Pancreas (tissue), 10 donors: ENCODE measurements around the gene RCSD1. TPM values are rescaled to one million over a fixed set of nuclear protein-coding genes. Genes with fewer than 3 reads are reported as not detected.

Experiments
- ATAC-seq, 4 donors: fragments of 200-7000 bp; cut with Tn5 transposase; one replicate each; pipeline versions ENCODE4 v1.8.0 to v1.9.1; 2020; ENCODE audit warnings: mild to moderate bottlenecking in 4 of 4, moderate library complexity in 4 of 4
- DNase-seq, 6 donors: peaks; one replicate each; pipeline ENCODE4 v3.0.0-alpha.2; 2020
- FAIRE-seq: peaks from 2 replicates; lab custom pipeline; 2012; peaks lifted over from hg19 to GRCh38; lab: Jason Lieb, UNC
- H3K27ac ChIP-seq, 4 donors: fragments of 200-600 bp; sonication (generic); 1 replicate in 3 of 4; 2 replicates in 1 of 4; pipeline versions ENCODE4 v1.5.0 to v1.8.0; 2020
- H3K27me3 ChIP-seq, 4 donors: fragments of 200-600 bp; one replicate each; pipeline ENCODE4 v1.8.0; 2021
- H3K36me3 ChIP-seq, 3 donors: fragments of 200-600 bp; sonication (generic) in 1 of 3; one replicate each; pipeline versions ENCODE4 v1.5.0 to v1.8.0; 2020 to 2021
- H3K4me1 ChIP-seq, 3 donors: fragments of 200-600 bp; one replicate each; pipeline ENCODE4 v1.8.0; 2021
- H3K4me3 ChIP-seq, 4 donors: fragments of 200-600 bp; sonication (generic) in 2 of 4; one replicate each; pipeline versions ENCODE4 v1.5.0 to v1.8.0; 2020 to 2021
- H3K9me3 ChIP-seq, 4 donors: fragments of 200-600 bp; one replicate each; pipeline ENCODE4 v1.8.0; 2021
- CTCF ChIP-seq, 4 donors: fragments of 200-600 bp; sonication (generic) in 3 of 4; IDR thresholded peaks; one replicate each; pipeline versions ENCODE4 v1.5.0 to v1.8.0; 2021; ENCODE audit warnings: antibody characterized with exemption in 4 of 4
- WGBS, 2 donors: extraction: QIAGEN DNeasy Blood & Tissue Kit; methylation state at CpG; one replicate each; pipeline ENCODE4 v1.1.7; 2013; 5-methylcytosine and 5-hydroxymethylcytosine counted together
- intact Hi-C, 3 donors: fragments of 100-400 bp; cut with DNase I; formaldehyde crosslinking; loops; one replicate each; pipeline versions ENCODE4 v1.11.1 to v1.14.2; 2022
- polyA plus RNA-seq, 2 donors: library from polyadenylated mRNA; stranded (reverse); fragments of 200-250 nt; gene quantifications; one replicate each; pipeline ENCODE4 v1.2.3, GENCODE V29; 2013
- total RNA-seq, 6 donors: library from RNA; stranded (reverse); fragmentation: NEBNext Ultra II Directional in 4 of 6; extraction: Animal tissue kit (Norgen Biotek cat#: 25700) in 4 of 6; gene quantifications; one replicate each; pipeline versions ENCODE4 v1.2.1 to v1.2.4, GENCODE V29; 2021 to 2023
- donor health status: healthy with polysubstance abuse.
- donor health status: DM: no; HTN: no; CAD: no; lungs with moderate emphysema.
- donor health status: DM: no; HTN: no; CAD: no.
- donor health status: control.
- donor health status: control.
- donor health status: Bipolar disorder and iron deficiency.
- donor health status: DM: yes; HTN: yes; CAD: no.
- donor health status: DM: no; HTN: no; CAD: no.
- donor health status: DM: no; HTN: no; CAD: no.
- donor health status: DM: yes; HTN: yes; CAD: no.

Gene RCSD1
- total and polyA plus RNA-seq, 8 donors = 0.59 to 6.7 (median 1.6) TPM

GRCh38 chr1:167667536-167667935 is 37.5 kb downstream of the RCSD1 start:
- DNase-seq (no peak), ATAC-seq (no peak), FAIRE-seq (no peak)
- no peak for TF ChIP-seq CTCF (IDR thresholded peaks at IDR 0.05)
- intact Hi-C loops = no loop called here
- Histone ChIP-seq H3K4me3 (no peak overlapping the region), H3K36me3 (no peaks in the 10 kb centered on the region), H3K27ac (no peak overlapping the region), H3K4me1 (no peaks in the 10 kb centered on the region), H3K27me3 (no peaks in the 10 kb centered on the region), H3K9me3 (no peaks in the 10 kb centered on the region)
- 86 to 90% methylated on average over 2 of the region's 2 CpGs for WGBS, 2 donors

GRCh38 chr1:167668108-167668507 is 38.1 kb downstream of the RCSD1 start:
- ATAC-seq (no peak), FAIRE-seq (no peak), DNase-seq (no peak)
- no peaks in the 10 kb centered on the region for H3K36me3 ChIP-seq
- H3K27me3 ChIP-seq = no peaks in the 10 kb centered on the region
- TF ChIP-seq CTCF (IDR thresholded peaks at IDR 0.05) = no peak
- no peaks in the 10 kb centered on the region for H3K4me1 ChIP-seq
- H3K9me3 ChIP-seq = no peaks in the 10 kb centered on the region
- no peak overlapping the region for H3K27ac ChIP-seq
- 82 to 95% methylated on average over 6 of the region's 6 CpGs for WGBS, 2 donors
- intact Hi-C loops = no loop called here
- no peak overlapping the region for H3K4me3 ChIP-seq

GRCh38 chr1:167669209-167670124 is 39.4 kb downstream of the RCSD1 start:
- Histone ChIP-seq H3K27me3 (no peaks in the 10 kb centered on the region), H3K9me3 (no peaks in the 10 kb centered on the region), H3K4me1 (no peaks in the 10 kb centered on the region), H3K4me3 (no peak overlapping the region), H3K36me3 (no peaks in the 10 kb centered on the region), H3K27ac (no peak overlapping the region)
- no peak for DNase-seq
- intact Hi-C loops = no loop called here
- no peak for TF ChIP-seq CTCF (IDR thresholded peaks at IDR 0.05)
- FAIRE-seq = no peak
- no peak for ATAC-seq
- WGBS, 2 donors = 78 to 81% methylated on average over 6 of the region's 6 CpGs

GRCh38 chr1:167670563-167670962 is 40.5 kb downstream of the RCSD1 start:
- Histone ChIP-seq H3K27ac (no peak overlapping the region), H3K4me1 (no peaks in the 10 kb centered on the region), H3K36me3 (no peaks in the 10 kb centered on the region), H3K27me3 (no peaks in the 10 kb centered on the region), H3K4me3 (no peak overlapping the region), H3K9me3 (no peaks in the 10 kb centered on the region)
- ATAC-seq = no peak
- TF ChIP-seq CTCF (IDR thresholded peaks at IDR 0.05) = no peak
- DNase-seq = no peak
- intact Hi-C loops = no loop called here
- 58 to 63% methylated on average over 2 of the region's 2 CpGs for WGBS, 2 donors
- FAIRE-seq = no peak
